GM21619 (cell line): Measurements from ENCODE around the gene MCAT.

Source experiments
- ATAC-seq: cut with Tn5 transposase; IDR thresholded peaks from one replicate; pipeline ENCODE4 v1.9.1; 2021; ENCODE audit not compliant: unreplicated experiment

MCAT gene

GRCh38 chr22:43094085-43094484, 49.1 kb downstream of the MCAT start:
- no peak for ATAC-seq

GRCh38 chr22:43092085-43092484, 51.1 kb downstream of the MCAT start:
- no peak for ATAC-seq

GRCh38 chr22:43090130-43090789, 52.9 kb downstream of the MCAT start:
- ATAC-seq, result no peak

- peak; percentile 80 for ATAC-seq
Observed at GRCh38 chr22:43088984-43089717, 54.0 kb downstream of the MCAT start, which contains the start of gene TTLL1. Gene TTLL1 (minus strand): TSS chr22:43089391. CDS start chr22:43075586, 13,805 bp downstream.

GRCh38 chr22:43088627-43088983, 54.6 kb downstream of the MCAT start:
- ATAC-seq, result no peak

GRCh38 chr22:43085658-43086606, 57.3 kb downstream of the MCAT start:
- no peak for ATAC-seq
